Measurements from ENCODE around the gene IL10.
"Not testable (repeated sequence)": the region's sequence is repeated elsewhere in the genome, so short reads cannot be mapped to it uniquely, and the experiment has no call there.

The IL10 gene

DNA sequence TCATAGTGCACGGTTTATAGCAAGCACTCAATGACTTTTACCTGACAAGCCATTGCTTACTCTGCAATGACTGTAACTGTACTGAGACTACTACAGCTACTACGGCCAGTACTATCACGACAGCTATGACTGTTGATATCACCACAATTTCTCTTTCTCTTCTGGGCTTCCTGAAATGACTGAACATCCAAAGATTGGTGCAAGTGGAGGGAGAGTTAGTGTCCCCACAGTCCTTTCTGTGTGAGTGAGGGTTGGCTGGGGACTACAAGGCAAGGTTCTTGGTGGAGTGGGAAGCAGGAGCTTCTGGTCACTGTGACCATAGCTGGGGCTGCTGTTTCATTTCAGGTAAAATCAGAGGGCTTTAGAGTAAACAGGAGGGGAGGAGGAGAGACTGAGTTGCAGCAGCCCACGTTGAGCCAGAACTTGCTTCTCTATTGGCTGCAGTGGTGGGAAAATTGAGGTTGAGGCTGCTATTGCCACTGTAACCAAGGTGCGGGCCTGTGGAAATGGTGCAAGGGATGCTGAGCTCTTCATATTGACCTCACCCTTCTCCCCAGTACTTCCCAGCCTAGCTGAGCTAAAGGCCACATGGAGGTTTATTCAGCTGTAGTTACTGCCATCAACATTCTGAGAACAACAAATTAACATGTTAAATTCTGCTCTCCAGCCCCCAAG is 14.1 kb upstream of the IL10 start:
- Histone ChIP-seq H3K4me3 (no peak overlapping the region), H3K27ac (no peak overlapping the region)
- TF ChIP-seq, protein P1, sequence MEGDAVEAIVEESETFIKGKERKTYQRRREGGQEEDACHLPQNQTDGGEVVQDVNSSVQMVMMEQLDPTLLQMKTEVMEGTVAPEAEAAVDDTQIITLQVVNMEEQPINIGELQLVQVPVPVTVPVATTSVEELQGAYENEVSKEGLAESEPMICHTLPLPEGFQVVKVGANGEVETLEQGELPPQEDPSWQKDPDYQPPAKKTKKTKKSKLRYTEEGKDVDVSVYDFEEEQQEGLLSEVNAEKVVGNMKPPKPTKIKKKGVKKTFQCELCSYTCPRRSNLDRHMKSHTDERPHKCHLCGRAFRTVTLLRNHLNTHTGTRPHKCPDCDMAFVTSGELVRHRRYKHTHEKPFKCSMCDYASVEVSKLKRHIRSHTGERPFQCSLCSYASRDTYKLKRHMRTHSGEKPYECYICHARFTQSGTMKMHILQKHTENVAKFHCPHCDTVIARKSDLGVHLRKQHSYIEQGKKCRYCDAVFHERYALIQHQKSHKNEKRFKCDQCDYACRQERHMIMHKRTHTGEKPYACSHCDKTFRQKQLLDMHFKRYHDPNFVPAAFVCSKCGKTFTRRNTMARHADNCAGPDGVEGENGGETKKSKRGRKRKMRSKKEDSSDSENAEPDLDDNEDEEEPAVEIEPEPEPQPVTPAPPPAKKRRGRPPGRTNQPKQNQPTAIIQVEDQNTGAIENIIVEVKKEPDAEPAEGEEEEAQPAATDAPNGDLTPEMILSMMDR (IDR thresholded peaks at IDR 0.05): no peak
- no peak for DNase-seq (ENCODE audit: low spot score)

DNA sequence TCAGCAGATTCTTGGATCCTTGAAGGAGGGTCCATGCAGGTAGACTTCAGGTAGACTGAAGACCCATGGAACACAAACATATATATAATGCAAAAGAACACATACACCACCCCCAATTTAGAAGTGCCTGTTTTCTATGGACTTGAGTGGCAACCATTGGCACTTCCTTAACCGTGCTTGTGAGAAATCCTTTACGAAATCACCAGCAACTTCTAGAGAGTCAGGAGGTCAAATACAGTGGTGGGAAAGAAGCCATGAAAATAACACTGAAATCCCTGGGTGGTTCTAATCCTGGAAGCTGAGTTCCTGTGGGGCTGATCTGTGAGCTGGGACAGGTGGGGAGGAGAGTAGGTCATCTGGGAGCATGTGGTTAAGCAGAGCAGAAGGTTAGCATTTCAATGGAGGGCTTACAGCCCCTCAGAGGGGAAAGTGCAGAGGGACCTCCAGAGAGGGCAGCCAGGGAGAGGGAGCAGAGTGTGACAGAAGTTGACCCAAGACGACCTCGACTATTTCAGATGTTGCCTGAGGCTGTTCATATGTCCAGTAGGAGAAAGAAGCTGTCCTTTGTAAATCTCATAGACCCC is 13.0 kb upstream of the IL10 start:
- no peak overlapping the region for H3K27ac ChIP-seq
- H3K4me3 ChIP-seq: no peak overlapping the region
- TF ChIP-seq, protein P1 (IDR thresholded peaks at IDR 0.05): no peak
- DNase-seq (ENCODE audit: low spot score): no peak

DNA sequence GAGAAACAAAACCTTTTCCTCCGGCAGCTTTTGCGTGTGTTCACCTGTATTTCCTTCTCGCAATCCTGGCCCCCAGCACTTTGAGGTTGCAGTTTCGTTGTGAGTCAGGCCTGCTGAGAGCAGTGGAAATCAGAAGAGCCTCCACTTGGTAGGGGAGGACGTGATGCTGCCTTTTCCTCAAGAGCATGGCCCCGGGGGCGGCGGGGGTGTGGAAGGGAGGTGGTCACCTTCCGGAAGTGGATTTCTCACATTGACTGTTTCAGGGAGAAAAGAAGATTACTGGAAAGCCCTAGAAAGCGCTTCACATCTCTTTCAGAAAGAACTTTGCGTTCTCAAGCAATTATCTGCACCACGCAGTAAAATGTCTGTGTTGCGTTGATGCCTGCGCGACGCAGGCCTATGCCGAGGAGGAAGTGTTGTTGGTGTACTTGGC is 12.2 kb upstream of the IL10 start:
- no peak for DNase-seq (ENCODE audit: low spot score)
- no peak overlapping the region for H3K27ac ChIP-seq
- no peak overlapping the region for H3K4me3 ChIP-seq
- TF ChIP-seq, protein P1 (IDR thresholded peaks at IDR 0.05): no peak

DNA sequence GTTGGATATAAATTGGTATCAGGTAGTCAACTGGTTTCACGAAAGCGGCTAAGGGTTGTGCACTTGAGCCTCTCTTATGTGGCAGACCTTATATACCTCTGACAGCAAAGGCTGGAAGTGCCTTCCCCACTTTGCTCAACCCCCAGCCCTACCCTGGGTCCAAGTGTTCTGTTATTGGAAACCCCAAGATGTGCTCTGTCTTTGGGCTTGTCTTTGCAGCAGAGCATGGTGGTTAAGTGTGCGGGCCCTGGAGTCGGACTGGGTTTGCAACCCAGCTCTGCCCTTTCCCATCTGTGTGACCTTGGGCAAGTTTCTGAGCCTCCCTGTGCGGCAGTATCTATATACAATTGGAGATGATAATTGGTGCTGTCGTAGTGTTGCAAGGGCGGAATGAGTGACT is 11.2 kb upstream of the IL10 start:
- DNase-seq (ENCODE audit: low spot score): no peak
- TF ChIP-seq, protein P1 (IDR thresholded peaks at IDR 0.05): no peak
- no peak overlapping the region for H3K4me3 ChIP-seq
- H3K27ac ChIP-seq: no peak overlapping the region

DNA sequence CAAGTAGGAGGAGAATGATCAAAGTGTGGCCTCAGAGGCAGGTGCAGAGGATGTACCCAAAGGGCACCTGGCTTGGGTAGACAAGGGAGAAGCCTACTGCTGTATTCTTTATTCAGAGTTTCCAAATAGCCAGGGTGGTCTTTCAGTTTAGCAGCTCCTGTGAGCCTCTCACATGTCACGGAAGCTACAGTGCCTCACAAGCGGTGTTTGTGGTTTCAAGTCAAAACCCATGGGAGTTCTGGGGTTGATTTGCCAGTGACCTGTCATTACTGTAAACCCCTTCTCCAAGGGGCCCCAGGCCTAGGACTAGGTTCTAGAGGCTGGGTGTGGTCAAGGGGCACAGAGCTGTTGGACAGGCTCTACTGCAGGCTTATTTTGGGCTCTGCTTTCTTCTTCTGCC is 10.2 kb upstream of the IL10 start:
- Histone ChIP-seq H3K4me3 (no peak overlapping the region), H3K27ac (no peak overlapping the region)
- TF ChIP-seq, protein P1 (IDR thresholded peaks at IDR 0.05): no peak
- no peak for DNase-seq (ENCODE audit: low spot score)

DNA sequence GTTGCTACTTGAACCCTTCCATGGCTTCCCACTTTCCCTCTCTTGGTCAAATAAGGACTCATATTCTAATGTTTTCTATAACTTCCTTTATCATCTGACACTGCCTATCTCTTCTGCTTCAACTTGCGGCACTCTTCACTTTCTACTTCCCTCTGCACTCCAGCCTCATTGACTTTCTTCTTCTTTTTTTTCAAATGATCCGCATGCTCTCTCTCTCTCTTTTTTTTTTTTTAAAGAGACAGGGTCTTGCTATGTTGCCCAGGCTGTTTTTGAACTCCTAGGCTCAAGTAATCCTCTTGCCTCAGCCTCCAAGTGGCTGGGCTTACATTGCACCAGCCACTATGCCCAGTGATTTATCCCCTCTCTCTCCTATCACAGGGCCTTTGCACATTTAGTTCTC is 7.3 kb upstream of the IL10 start:
- Histone ChIP-seq H3K27ac (no peak overlapping the region), H3K4me3 (no peak overlapping the region)
- TF ChIP-seq, protein P1 (IDR thresholded peaks at IDR 0.05): no peak
- DNase-seq (ENCODE audit: low spot score): no peak

DNA sequence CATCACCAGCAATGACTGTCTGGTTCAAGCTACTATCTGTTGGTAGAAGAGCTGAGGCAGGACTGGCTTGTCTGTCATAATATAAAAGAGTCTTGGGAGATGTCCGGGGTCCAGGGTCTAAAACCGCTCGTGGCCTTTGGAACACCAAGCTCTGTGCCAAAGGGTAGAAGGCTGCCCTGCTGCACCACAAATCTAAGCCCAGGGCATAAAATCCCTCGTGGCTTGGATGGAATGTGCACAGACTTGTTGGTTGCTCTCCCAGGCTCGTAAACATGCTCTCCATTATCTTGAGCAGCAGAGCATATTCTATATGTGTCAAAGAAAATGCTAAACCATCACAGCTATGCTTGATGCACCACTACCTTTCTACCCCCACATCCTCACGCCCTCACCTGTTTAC is 6.6 kb upstream of the IL10 start:
- DNase-seq (ENCODE audit: low spot score); H3K4me3 ChIP-seq; H3K27ac ChIP-seq: not testable (repeated sequence)
